Measurements from ENCODE around the gene TRPV4.

The TRPV4 gene

GRCh38 chr12:109737126-109737525, 96.1 kb downstream of the TRPV4 start:
- no peak for DNase-seq (ENCODE audit: low read depth)
- no peak for TF ChIP-seq CTCF (IDR thresholded peaks at IDR 0.05; ENCODE audit: insufficient read depth, low read depth, low read length, missing control alignments)
- H3K4me3 ChIP-seq (ENCODE audit: low read depth, low read length): no peak overlapping the region

GRCh38 chr12:109736552-109737108, 96.6 kb downstream of the TRPV4 start:
- no peak overlapping the region for H3K4me3 ChIP-seq (ENCODE audit: low read depth, low read length)
- TF ChIP-seq CTCF (IDR thresholded peaks at IDR 0.05; ENCODE audit: insufficient read depth, low read depth, low read length, missing control alignments): no peak
- DNase-seq (ENCODE audit: low read depth): no peak

GRCh38 chr12:109735825-109736551, 97.2 kb downstream of the TRPV4 start:
- H3K4me3 ChIP-seq (ENCODE audit: low read depth, low read length): no peak overlapping the region
- no peak for TF ChIP-seq CTCF (IDR thresholded peaks at IDR 0.05; ENCODE audit: insufficient read depth, low read depth, low read length, missing control alignments)
- no peak for DNase-seq (ENCODE audit: low read depth)

GRCh38 chr12:109735051-109735521, 98.1 kb downstream of the TRPV4 start:
- no peak for DNase-seq (ENCODE audit: low read depth)
- H3K4me3 ChIP-seq (ENCODE audit: low read depth, low read length): no peak overlapping the region
- no peak for TF ChIP-seq CTCF (IDR thresholded peaks at IDR 0.05; ENCODE audit: insufficient read depth, low read depth, low read length, missing control alignments)

- DNase-seq (ENCODE audit: low read depth): no peak
- H3K4me3 ChIP-seq (ENCODE audit: low read depth, low read length): no peak overlapping the region
- no peak for TF ChIP-seq CTCF (IDR thresholded peaks at IDR 0.05; ENCODE audit: insufficient read depth, low read depth, low read length, missing control alignments)
Measured at GRCh38 chr12:109734219-109735000, 98.8 kb downstream of the TRPV4 start.
